Measurements from ENCODE around the gene LIN28B.
"Not testable (repeated sequence)": the region's sequence is repeated elsewhere in the genome, so short reads cannot be mapped to it uniquely, and the experiment has no call there.

The LIN28B gene, protein sequence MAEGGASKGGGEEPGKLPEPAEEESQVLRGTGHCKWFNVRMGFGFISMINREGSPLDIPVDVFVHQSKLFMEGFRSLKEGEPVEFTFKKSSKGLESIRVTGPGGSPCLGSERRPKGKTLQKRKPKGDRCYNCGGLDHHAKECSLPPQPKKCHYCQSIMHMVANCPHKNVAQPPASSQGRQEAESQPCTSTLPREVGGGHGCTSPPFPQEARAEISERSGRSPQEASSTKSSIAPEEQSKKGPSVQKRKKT

DNA sequence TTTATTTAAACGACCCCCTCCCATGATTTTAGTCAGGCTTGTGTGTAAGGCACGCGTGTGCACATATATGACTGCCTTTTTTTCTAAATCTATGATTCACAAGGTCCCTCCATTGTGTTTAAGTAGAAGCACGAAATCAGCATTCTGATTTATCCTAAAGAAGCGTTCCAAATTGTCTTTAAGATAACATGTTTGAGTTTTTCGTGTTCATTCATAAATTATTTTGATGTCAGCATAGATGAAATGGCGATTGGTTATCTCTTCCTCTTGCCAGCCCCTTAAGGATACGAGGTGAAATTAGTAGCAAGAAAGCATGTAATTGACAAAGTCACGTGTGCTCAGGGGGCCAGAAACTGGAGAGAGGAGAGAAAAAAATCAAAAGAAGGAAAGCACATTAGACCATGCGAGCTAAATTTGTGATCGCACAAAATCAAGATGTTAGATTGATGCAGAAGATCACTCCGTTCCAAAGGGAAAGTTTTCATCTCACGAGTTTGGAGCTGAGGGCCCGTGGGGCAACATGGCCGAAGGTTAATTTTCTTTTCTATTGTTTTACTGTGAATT lies at the start of gene LIN28B:
Gene LIN28B, plus strand, starts transcription at position 377 of the 564 bp plus-strand sequence. Its CDS starts 144 bp downstream, at position 521.
- DNase-seq (ENCODE audit: low read depth in 1 of 2, low spot score in 1 of 2): no peak

DNA sequence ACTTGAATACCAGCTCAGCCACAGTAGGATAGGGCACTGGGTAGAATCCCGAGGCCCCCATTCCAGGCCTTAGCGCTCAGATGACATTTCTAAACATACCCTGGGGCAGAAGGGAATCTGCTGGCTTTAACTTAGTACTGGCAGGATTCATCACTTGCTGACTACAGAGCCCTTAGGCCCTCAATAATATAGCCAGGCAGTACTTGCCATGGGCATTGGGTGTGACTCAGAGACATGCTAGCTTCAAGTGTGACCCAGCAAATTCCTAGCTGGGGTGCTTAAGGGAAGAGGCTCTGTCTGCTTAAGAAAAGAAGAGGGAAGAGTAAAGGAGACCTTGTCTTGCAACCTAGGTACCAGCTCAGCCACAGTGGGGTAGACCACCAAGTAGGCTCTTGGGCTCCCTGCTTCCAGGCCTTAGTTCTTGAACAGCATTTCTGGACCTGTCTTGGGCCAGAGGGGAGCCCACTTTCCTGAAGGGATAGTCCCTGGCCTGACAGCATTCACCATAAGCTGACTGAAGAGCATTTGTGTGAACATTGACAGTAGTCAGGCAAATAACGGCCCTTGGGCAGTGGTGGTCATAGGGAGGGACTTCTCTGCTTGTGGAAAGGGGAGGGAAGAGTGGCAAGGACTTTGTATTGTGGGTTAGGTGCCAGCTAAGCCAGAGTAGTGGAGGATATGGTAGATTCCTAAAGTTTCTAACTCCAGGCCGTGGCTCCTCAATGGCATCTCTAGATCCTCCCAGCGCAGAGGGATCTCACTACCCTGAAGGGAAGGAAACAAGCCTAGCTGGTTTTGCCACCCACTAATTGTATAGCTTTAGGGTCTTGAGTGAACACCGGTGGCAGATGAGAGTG lies 48.6 kb upstream of the LIN28B start:
- no peak for DNase-seq (ENCODE audit: low read depth in 1 of 2, low spot score in 1 of 2)

DNA sequence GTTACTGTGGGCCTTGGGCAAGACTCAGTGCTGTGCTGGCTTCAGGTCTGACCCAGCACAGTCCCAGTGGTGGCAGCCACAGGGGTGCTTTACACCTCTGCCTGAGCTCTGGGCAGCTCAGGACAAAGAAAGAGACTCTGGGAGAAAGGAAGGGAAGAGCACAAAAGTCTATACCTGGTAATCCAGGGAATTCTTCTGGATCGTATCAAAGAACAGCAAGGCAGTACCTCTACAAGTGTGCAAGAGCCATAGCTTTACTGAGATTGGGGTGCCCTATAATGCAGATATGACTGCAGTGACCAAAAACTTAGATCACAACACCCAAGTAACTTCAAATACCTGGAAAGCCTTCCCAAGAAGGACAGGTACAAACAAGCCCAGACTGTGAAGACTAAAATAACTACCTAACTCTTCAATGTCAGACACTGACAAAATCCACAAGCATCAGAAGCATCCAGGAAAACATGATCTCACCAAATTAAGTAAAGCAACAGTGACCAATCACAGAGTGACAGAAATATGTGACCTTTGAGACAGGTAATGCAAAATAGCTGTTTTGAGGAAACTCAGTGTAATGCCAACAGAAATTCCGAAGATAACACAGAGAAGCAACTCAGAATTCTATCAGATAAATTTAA lies 47.9 kb upstream of the LIN28B start:
- DNase-seq (ENCODE audit: low read depth in 1 of 2, low spot score in 1 of 2): no peak

DNA sequence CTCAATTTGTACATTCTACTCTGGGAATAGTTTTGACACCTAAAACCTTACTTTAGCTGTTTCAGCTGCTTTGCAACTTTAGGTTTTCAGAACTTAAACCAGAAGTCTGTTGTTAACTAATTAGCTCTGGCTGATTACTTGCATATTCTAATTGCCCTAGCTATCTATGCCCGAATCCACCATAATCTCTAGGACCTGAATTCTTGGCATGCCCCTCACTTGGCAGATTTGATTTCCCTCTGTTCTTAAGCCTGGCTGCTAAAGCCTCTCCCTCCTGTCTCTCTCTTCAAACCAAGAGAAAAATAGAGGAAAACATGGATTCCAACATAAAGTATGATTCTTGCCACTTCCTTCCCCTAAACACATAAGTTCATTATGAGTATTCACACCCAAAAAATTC lies 35.0 kb upstream of the LIN28B start:
- DNase-seq (ENCODE audit: low read depth in 1 of 2, low spot score in 1 of 2): no peak

DNA sequence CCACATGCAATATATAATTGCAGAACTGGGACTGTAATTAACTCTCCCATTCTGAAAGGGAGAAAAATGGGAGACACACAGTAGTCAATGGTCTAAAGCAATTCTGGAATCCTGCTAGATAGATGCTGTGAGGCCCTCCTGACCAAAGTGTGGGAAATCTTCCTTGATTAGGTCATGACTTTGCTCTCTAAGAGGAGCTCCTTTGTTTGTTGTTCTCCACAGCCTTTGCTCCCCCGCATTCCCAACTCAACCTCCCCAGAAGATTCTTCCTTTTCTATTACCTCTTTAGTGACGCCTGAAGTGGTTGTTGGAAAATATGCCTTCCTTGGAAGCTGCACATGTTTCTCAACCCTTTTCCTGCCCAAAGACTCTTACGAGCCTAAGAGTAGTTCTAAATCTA lies 28.8 kb upstream of the LIN28B start:
- no peak for DNase-seq (ENCODE audit: low read depth in 1 of 2, low spot score in 1 of 2)

DNA sequence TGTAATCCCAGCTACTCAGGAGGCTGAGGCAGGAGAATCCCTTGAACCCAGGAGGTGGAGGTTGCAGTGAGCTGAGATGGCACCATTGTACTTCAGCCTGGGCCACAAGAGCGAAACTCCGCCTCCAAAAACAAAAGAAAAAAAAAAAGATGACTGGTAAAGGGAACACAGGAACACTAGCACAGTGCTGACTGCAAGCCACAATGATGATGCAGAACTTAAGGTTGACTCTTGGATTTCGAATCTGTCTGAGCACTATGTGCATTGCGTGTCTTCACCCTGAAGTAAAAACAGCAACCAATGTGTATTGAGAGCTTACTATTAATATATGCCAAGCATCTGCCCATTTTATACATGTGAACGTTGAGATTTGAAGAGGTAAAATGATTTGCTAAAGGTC lies 27.6 kb upstream of the LIN28B start:
- DNase-seq (ENCODE audit: low read depth in 1 of 2, low spot score in 1 of 2): no peak

DNA sequence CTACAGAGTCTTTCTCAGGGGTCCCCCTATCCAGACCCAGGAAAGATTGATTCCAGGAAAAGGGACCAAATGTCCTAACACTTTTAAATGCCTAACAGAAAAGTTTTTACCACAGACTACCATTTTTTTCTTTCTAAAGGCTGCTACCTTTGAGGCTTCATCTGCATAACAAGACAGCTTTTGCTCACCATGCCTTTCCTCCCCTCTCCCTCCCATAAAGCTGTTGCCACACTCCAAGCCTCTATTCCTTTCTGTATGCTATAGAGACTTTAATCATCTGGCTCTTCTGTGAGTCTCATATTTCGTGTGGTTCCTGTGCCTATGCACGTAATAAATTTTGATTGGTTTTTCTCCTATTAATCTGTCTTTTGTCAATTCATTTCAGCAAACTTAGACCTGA lies 26.0 kb upstream of the LIN28B start:
- DNase-seq (ENCODE audit: low read depth in 1 of 2, low spot score in 1 of 2): no peak

DNA sequence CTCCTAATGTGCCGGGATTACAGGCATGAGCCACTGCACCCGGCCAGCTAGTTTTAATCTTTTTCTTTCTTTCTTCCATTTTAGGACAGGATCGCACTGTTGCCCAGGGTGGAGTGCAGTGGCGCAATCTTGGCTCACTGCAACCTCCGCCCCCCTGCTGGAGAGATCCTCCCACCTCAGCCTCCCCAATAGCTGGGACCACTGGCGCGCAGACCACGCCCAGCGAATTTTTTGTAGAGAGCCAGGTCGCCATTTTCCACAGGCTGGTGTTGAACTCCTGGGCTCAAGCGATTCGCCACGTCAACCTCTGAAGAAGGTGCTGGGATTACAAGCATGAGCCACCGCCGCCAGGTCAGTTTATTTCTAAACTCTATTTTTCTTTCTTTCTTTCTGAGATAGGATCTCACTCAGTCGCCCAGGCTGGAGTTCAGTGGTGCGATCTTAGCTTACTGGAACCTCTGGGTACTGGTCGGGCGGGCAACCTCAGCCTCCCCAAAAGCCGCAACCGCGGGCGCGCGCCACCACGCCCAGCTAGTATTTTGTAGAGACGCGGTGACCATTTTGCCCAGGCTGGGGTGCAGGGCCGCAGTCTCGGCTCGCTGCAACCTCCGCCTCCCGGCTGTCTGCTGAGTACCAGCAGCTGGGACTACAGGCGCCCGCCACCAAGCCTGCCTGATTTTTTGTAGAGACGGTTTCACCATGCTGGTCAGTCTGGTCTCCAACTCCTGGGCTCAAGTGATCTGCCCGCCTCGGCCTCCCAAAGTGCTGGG lies 20.0 kb upstream of the LIN28B start:
- DNase-seq (ENCODE audit: low read depth in 1 of 2, low spot score in 1 of 2): no peak

DNA sequence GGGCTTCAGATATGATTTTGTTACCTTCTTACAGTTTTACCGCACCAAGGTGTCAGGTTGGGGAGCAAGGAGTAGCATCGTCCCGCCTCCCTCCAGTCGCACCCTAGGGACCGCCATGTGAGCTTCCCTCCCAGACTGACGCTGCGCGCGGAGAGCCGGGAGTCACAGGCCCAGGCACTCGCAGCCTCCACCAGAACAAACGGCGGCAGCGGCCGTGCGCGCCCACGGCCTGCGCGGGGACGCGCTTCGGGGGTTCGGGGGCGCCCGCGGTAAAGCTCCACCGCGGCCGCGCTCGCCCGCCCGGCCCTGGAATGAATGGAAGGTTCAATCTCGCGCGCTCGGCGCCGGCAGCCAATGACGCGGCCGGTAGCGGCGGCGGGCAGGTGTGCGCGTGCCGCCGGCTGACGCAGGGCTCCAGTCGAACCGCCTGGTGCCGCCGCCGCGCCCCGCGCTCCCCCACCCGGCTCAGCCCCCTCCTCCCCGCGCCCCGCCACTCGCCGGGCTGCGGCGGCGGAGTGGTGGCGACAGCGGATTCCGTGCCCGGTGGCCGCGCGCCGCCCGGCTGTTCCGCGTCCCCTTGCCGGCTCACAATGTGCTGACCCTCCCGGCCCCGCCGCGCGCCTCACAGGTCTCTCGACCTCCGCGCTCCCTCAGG lies 16.5 kb upstream of the LIN28B start:
- DNase-seq (ENCODE audit: low read depth in 1 of 2, low spot score in 1 of 2): no peak

DNA sequence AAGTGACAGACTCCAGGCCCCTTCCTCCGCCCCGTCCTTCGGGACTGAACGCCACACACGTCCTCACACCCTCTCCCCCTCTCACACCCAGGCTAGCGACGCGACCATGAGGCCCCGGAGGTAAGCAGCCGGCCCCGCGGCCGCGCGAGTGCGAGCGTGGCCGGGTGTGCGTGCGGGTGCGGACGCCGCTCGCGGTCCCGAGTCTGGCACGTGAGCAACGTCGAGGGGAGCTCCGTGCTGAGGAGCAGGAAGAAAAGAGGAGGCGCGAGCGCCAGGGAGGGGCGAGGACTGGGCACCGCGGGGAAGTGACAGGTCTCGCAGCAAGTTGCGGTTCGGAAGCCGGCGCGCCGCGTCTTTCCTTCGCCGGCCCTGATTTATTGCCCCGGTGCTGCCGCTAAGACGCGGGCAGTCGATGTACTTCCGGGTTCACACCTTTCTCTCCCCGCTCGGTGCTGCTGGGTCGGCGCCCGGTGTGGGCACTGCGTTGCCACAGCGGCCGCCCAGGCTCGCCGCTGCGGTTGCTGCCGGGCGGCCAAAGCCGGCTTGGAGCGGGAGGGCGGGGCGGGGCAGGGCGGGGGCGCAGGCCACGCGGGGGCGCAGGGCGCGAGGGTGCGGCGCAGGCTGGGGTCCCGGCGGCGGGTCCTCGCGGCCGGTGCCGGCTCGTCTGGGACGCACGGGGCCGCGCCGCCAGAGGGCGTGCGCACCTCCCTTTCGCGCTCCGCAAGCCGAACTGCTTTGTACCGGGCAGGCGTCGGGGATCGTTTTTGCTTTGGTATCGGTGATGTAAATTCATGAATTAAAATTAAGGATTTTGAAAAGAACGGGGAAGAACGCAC lies 15.8 kb upstream of the LIN28B start:
- DNase-seq (ENCODE audit: low read depth in 1 of 2, low spot score in 1 of 2): no peak

DNA sequence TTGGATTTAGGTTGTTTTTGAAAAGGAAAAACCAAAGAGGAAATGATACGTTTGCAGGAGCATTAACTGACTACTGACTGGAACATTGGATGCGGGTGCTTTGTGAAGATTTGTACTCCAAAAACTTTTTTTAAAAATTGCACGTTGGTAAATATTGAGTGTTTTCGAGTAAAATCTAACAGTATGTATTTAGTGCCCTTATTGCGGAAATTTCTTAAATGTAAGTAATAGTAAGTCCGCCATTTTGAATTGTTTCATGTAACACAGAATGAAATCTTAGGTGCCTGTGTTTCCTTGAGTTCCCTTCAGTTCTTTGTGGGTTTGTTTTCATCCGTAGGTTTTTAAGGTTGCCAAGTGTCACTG lies 15.2 kb upstream of the LIN28B start:
- no peak for DNase-seq (ENCODE audit: low read depth in 1 of 2, low spot score in 1 of 2)

DNA sequence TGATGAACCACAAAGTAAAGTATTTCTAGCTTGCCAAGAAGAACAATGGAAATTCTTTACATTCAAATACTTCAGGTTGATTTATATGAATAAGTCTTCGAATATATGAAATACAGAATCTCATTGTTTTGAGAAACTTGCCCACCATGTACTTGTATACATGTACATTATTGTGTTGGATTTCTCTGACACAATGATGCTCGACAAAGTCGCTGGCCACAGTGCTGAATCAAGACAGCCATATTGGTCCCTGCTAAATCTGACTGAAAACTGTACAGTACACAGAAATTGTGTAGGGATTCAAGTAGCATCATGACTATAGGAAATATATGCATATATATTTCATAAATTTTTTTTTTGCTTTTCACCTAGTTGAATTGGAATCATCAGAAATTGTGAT lies 13.1 kb upstream of the LIN28B start:
- no peak for DNase-seq (ENCODE audit: low read depth in 1 of 2, low spot score in 1 of 2)

DNA sequence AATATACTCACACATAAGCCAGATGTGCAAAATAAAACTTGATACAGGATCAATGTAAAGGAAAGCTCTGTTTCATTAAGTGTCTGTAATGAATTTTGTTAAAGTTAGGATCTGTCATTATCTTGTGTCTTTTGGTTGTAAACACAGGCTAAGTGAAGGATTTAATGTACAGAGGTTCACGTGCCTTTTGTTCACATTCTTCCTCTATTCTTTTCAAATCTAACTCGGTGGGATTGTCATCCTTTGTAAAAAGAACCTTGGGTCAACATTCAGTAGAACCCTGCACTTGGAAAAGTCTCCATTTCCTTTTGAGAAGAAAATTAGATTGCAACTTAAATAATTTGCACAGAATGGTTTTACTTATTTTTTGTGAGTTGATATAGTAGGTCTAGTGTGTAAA lies 7.7 kb upstream of the LIN28B start:
- DNase-seq (ENCODE audit: low read depth in 1 of 2, low spot score in 1 of 2): no peak

DNA sequence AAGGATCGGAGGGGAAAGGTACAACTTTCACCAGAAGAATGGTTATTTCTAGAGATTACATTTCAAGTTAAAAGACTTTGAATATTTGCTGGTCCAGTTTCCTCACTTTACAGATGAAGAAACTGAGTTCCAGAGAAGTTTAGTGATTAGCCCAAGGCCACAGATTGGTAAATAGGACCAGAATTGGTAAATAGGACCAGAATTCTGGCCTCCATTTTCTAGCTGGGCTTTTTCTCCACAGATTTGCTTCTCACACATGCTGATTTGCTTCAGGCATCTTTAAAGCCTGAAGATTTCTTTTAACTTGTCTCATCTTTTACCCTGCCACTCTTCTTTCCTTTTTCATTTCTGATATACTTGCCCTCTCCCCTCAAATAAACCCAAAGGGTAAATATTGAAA lies 5.2 kb upstream of the LIN28B start:
- DNase-seq (ENCODE audit: low read depth in 1 of 2, low spot score in 1 of 2): no peak

DNA sequence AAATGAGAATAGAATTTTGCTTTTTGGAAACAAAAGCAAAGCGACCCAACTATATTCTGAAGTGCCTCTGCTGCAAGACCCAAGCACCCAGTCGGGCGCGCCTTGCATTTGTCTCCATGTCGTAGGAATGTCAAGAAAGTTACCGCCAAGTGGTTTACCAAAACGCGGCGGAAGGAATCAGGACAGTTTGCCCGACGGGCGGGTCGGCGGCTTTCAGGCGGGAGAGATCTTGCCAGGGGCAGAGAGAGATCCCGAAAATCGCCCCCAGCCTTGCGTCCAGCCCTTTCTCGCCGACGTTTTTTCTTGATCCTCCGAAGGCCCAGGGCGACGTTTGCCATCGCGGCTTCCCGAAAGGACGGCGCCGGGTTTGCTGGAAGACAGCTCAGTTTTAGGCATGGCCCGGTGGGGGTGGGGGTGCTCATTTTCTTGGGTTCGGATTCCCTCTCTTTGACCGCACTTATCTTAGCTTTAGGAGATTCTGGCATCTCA lies 4.0 kb upstream of the LIN28B start:
- DNase-seq (ENCODE audit: low read depth in 1 of 2, low spot score in 1 of 2): no peak

DNA sequence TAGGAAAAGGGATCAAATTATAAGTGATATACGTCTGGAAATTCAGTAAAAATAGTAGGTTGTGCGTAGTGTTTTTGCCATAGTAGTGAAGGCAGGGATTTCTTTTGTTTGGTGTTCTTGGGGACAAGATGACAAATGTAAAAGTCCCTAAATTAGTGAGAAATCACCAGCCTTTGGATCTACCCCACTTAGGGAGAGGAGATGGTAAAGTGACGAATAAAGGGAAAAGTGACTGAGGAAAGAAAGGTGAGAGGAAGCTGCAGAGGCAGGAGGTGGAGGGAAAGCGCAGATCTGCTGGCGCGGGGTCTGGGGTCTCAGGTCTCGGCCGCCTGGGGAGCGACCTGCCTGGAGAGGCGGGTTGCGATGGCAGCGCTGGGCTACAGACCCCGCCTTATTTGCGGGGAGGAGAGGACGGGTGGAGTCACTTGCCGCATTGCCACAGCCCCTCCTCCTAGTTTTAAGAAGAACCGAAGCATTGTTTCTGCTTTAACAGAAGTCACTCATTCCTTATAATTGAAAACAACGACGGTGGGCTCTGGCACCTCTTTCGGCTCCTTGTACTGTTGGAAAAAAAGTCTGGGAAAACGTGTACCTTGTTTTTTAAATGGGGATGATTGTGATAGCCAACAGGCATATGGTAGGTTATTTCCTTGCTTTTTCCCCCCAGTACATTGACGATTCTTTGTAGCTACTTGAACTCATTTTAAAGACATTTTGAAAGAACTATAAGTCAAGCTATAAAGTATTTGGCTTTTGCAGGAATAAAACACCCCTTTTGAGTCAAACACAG lies 3.3 kb upstream of the LIN28B start:
- DNase-seq (ENCODE audit: low read depth in 1 of 2, low spot score in 1 of 2): not testable (repeated sequence)

DNA sequence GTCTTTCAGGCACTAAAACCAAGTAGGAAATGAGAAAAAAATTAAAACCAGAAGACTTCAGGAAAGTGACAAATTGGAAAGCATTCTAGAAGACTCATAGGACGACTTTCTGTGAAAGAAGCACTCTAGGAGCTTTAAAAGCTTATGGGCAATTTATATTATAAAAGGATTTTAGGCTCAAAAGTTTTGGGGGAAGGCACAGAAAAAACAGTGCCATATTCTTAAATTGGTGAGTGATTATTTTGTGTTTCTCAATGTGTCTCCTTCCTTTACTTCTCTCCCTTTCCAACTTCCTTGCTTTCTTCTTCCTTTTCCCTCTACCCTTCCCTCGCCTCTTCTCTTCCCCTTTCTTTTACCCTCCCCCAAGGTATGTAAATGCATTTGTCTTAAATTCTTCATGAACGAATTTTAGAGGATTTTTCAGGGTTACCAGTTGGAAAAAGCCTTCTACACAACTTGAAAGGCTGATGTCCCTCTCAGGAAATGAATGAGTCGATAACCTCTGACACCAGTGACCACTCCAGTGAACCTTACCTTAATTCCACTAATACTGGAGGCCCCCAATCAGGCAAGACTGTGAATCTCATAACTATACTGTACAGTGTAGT lies 2.6 kb upstream of the LIN28B start:
- DNase-seq (ENCODE audit: low read depth in 1 of 2, low spot score in 1 of 2): no peak

DNA sequence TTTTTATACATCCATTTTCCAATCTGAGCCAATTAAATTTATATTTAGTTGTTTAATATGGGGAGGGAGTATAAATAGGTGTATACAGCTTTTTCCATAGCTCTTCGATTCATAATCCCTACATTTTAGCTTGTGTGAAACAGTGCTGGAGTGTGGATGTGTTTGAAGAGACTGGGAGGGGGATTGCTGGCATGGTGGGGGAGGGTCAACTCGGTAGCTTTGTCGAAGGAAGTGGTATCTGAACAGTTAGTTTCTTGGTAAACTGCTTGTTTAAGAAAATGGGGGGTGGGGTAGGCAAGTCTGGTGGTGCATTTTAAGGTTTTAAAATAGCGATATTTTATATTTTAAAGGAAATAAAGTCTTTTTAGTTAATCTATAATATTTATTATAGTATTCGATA lies 1.4 kb upstream of the LIN28B start:
- DNase-seq (ENCODE audit: low read depth in 1 of 2, low spot score in 1 of 2): no peak
